T47D (cell line): ENCODE data around the gene BRD9.
"Not testable (repeated sequence)": the region's sequence is repeated elsewhere in the genome, so short reads cannot be mapped to it uniquely, and the experiment has no call there.

ENCODE experiments used
- DNase-seq, 2 experiments: peaks; one replicate each; pipeline versions ENCODE4 v3.0.0 to v3.0.0-alpha.2; 2011 to 2012; ENCODE audit warnings: low read depth in 1 of 2, low spot score in 1 of 2
- JUND ChIP-seq: IDR thresholded peaks from 2 replicates; pipeline ENCODE4 v1.6.1; 2012; ENCODE audit warnings: low read depth
- in situ Hi-C: cut with HindIII; loops from 2 replicates; pipeline ENCODE4 v1.10.0; 2016; ENCODE audit warnings: low sequenced_read_pairs, low pct_unique_long_range_greater_than_20kb

Gene BRD9

GRCh38 chr5:854217-854616 lies 38.4 kb downstream of the BRD9 start:
- no peak for TF ChIP-seq JUND
- in situ Hi-C loops: no loop called here

GRCh38 chr5:853416-854090 lies 39.0 kb downstream of the BRD9 start:
- DNase-seq, in situ Hi-C loops: not testable (repeated sequence)

More at GRCh38 chr5:854217-854616, 38.4 kb downstream of the BRD9 start:
- DNase-seq: no peak

- DNase-seq: no peak
- no peak for TF ChIP-seq JUND
- in situ Hi-C loops: no loop called here
These were observed 39.9 kb downstream of the BRD9 start for GRCh38 chr5:852431-853401.

GRCh38 chr5:852018-852417 lies 40.6 kb downstream of the BRD9 start:
- in situ Hi-C loops: no loop called here
- no peak for DNase-seq
- no peak for TF ChIP-seq JUND

GRCh38 chr5:851553-851952 lies 41.0 kb downstream of the BRD9 start:
- no peak for DNase-seq
- TF ChIP-seq JUND: no peak
- in situ Hi-C loops: no loop called here

- TF ChIP-seq JUND: no peak
- in situ Hi-C loops: no loop called here
- DNase-seq: no peak
These were observed 41.5 kb downstream of the BRD9 start for GRCh38 chr5:851076-851475.

GRCh38 chr5:850511-851006 lies 42.0 kb downstream of the BRD9 start, which contains the start of gene ZDHHC11:
Gene ZDHHC11 (minus strand): TSS chr5:850986. CDS start chr5:850602, 384 bp downstream.
- no peak for TF ChIP-seq JUND
- in situ Hi-C loops: no loop called here
- DNase-seq: no peak

GRCh38 chr5:849651-850301 lies 42.8 kb downstream of the BRD9 start:
- no peak for DNase-seq
- no peak for TF ChIP-seq JUND
- in situ Hi-C loops: no loop called here

GRCh38 chr5:848671-849111 lies 43.9 kb downstream of the BRD9 start:
- no peak for DNase-seq
- no peak for TF ChIP-seq JUND
- in situ Hi-C loops: no loop called here

GRCh38 chr5:847736-848135 lies 44.9 kb downstream of the BRD9 start:
- in situ Hi-C loops, DNase-seq: not testable (repeated sequence)

GRCh38 chr5:847212-847611 lies 45.4 kb downstream of the BRD9 start:
- in situ Hi-C loops, DNase-seq: not testable (repeated sequence)

- in situ Hi-C loops, DNase-seq: not testable (repeated sequence)
These were observed 46.0 kb downstream of the BRD9 start for GRCh38 chr5:846602-847091.

GRCh38 chr5:845676-846601 lies 46.7 kb downstream of the BRD9 start:
- in situ Hi-C loops, DNase-seq: not testable (repeated sequence)

- DNase-seq, in situ Hi-C loops: not testable (repeated sequence)
These were observed 47.4 kb downstream of the BRD9 start for GRCh38 chr5:845031-845675.

GRCh38 chr5:844426-844825 lies 48.2 kb downstream of the BRD9 start:
- in situ Hi-C loops, DNase-seq: not testable (repeated sequence)

- DNase-seq, in situ Hi-C loops: not testable (repeated sequence)
These were observed 48.7 kb downstream of the BRD9 start for GRCh38 chr5:843926-844325.
